Ascending aorta (tissue), 2 donors: ENCODE data around the gene USP49. TPM values are rescaled to one million over a fixed set of nuclear protein-coding genes. Genes with fewer than 3 reads are reported as not detected.

Source experiments
- DNase-seq, 2 donors: peaks; one replicate each; pipeline ENCODE4 v3.0.0-alpha.2; 2019; ENCODE audit warnings: low spot score in 2 of 2
- H3K27ac ChIP-seq, 2 donors: fragments of 200-600 bp; sonication (generic); one replicate each; pipeline ENCODE4 v1.5.1; 2016 to 2017; ENCODE audit warnings: mild to moderate bottlenecking in 1 of 2
- H3K27me3 ChIP-seq: fragments of 200-600 bp; sonication (generic); one replicate; pipeline ENCODE4 v1.5.1; 2017
- H3K36me3 ChIP-seq, 2 donors: fragments of 200-600 bp; sonication (generic); one replicate each; pipeline ENCODE4 v1.5.1; 2016
- H3K4me1 ChIP-seq, 2 donors: fragments of 200-600 bp; sonication (generic); one replicate each; pipeline ENCODE4 v1.5.1; 2016 to 2017; ENCODE audit warnings: mild to moderate bottlenecking in 1 of 2
- H3K4me3 ChIP-seq, 2 donors: fragments of 200-600 bp; sonication (generic); one replicate each; pipeline ENCODE4 v1.5.1; 2016 to 2017; ENCODE audit warnings: mild to moderate bottlenecking in 1 of 2
- H3K9me3 ChIP-seq, 2 donors: fragments of 200-600 bp; sonication (generic); one replicate each; pipeline ENCODE4 v1.5.1; 2016
- CTCF ChIP-seq, 3 experiments: fragments of 200-600 bp in 2 of 3; fragments of 450-650 bp in 1 of 3; sonication (generic) in 2 of 3; IDR thresholded peaks; one replicate each; pipeline ENCODE4 v1.5.1; 2016 to 2019; ENCODE audit warnings: antibody characterized with exemption in 3 of 3, mild to moderate bottlenecking in 1 of 3, moderate library complexity in 1 of 3
- intact Hi-C: fragments of 100-400 bp; cut with DNase I; formaldehyde crosslinking; loops from one replicate; pipeline ENCODE4 v1.15.1; 2023
- total RNA-seq: library from RNA; depleted of rRNA; stranded (reverse); fragments of >200 nt; gene quantifications from one replicate; pipeline ENCODE4 v1.1.0, GENCODE V29; 2016

USP49 gene
- total RNA-seq, 1 donor from 2014 or later = 8.7 TPM

- Histone ChIP-seq H3K4me3 (peak overlapping the region; percentile 84 to 93), H3K27me3 (no peaks in the 10 kb centered on the region), H3K9me3 (no peaks in the 10 kb centered on the region), H3K36me3 (peaks cover 5 to 10% of the 10 kb centered on the region in 2 donors), H3K27ac (peak overlapping the region; percentile 72 to 74), H3K4me1 (peaks cover 4 to 20% of the 10 kb centered on the region in 2 donors)
- intact Hi-C loops = loop anchor here (1.0 to 10.0 kb wide), 6 partner anchors 20 to 868 kb away; partner anchors contain the start of genes BYSL, MED20, NFYA and OARD1
- TF ChIP-seq CTCF (IDR thresholded peaks at IDR 0.05) = peak in 1 of 3 experiments; percentile 7
- no peak for DNase-seq
Measured at GRCh38 chr6:41940759-41941279, 45.6 kb upstream of the USP49 start.

GRCh38 chr6:41939848-41940758, 44.9 kb upstream of the USP49 start:
- Histone ChIP-seq H3K4me1 (peaks cover 4 to 20% of the 10 kb centered on the region in 2 donors), H3K27ac (peak overlapping the region; percentile 50 to 72)
- intact Hi-C loops = loop anchor here (2.0 to 10.0 kb wide), 3 partner anchors 153 to 867 kb away; partner anchors contain the start of genes NFYA, OARD1, TOMM6 and UBR2

GRCh38 chr6:41939176-41939847, 44.1 kb upstream of the USP49 start:
- peak overlapping the region in 1 of 2 donors; percentile 84 for H3K4me3 ChIP-seq
- intact Hi-C loops = no loop called here
- peaks cover 15 to 25% of the 10 kb centered on the region in 2 donors for H3K36me3 ChIP-seq
- no peak for TF ChIP-seq CTCF (IDR thresholded peaks at IDR 0.05)
- H3K27me3 ChIP-seq = no peaks in the 10 kb centered on the region
- peak overlapping the region; percentile 9 to 50 for H3K27ac ChIP-seq
- peak in 1 of 2 donors; percentile 74 for DNase-seq
- peaks cover 4 to 20% of the 10 kb centered on the region in 2 donors for H3K4me1 ChIP-seq
- no peaks in the 10 kb centered on the region for H3K9me3 ChIP-seq

More at GRCh38 chr6:41939848-41940758, 44.9 kb upstream of the USP49 start:
- no peak for DNase-seq
- H3K9me3 ChIP-seq = no peaks in the 10 kb centered on the region
- no peaks in the 10 kb centered on the region for H3K27me3 ChIP-seq
- TF ChIP-seq CTCF (IDR thresholded peaks at IDR 0.05) = no peak
- H3K4me3 ChIP-seq = peak overlapping the region; percentile 84 to 93
- H3K36me3 ChIP-seq = peaks cover 12 to 17% of the 10 kb centered on the region in 2 donors

- Histone ChIP-seq H3K27ac (peak overlapping the region; percentile 42 to 50), H3K36me3 (peaks cover 20 to 28% of the 10 kb centered on the region in 2 donors), H3K4me3 (no peak overlapping the region), H3K27me3 (no peaks in the 10 kb centered on the region), H3K9me3 (no peaks in the 10 kb centered on the region), H3K4me1 (peaks cover 4 to 20% of the 10 kb centered on the region in 2 donors)
- intact Hi-C loops = no loop called here
- no peak for DNase-seq
- TF ChIP-seq CTCF (IDR thresholded peaks at IDR 0.05) = no peak
Measured at GRCh38 chr6:41938590-41939175, 43.5 kb upstream of the USP49 start.
